Loucy (cell line): ENCODE results near the gene C10orf62.

Experiments used
- CTCF ChIP-seq: fragments of 200-600 bp; sonication (generic); conservative IDR thresholded peaks from 2 replicates; pipeline ENCODE4 v1.5.1; 2014; ENCODE audit warnings: mild to moderate bottlenecking, antibody characterized with exemption, low read length
- EZH2phosphoT487 ChIP-seq: fragments of 200-600 bp; IDR thresholded peaks from 2 replicates; pipeline ENCODE4 v1.6.1; 2018; ENCODE audit warnings: antibody characterized with exemption, mild to moderate bottlenecking, moderate library complexity, borderline replicate concordance

- TF ChIP-seq CTCF = no peak
- no peak for TF ChIP-seq EZH2phosphoT487
Measured at GRCh38 chr10:97633921-97634320, 44.4 kb downstream of the C10orf62 start.
